Fibroblast of skin of abdomen (primary cell): ENCODE measurements around the gene PITPNB.

Experiments used
- DNase-seq: peaks from one replicate; pipeline ENCODE4 v3.0.0-alpha.2; 2013

PITPNB gene

GRCh38 chr22:27858626-27859025, 60.4 kb downstream of the PITPNB start:
- DNase-seq, result no peak

GRCh38 chr22:27857443-27857842, 61.6 kb downstream of the PITPNB start:
- no peak for DNase-seq

DNA sequence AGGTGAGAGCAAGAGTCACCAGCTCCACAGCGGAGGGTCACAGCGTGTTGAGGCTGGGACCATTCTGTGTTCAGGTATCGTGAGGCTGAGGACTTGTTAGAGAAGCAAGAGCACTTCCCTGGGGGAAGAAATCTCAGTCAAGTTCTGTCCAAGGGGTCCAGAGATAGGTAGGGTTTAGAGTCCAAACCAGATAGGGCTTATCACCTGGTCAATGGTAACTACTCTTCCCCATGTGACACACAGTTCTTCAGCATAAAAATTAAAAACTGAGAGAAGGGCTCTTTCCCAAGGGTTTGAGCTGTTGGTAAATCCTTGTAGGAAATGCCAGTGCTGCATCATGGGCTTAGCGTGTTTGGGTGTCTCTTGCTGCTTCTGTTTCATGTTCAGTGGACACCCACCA, 62.7 kb downstream of the PITPNB start:
- no peak for DNase-seq

GRCh38 chr22:27853424-27853823, 65.6 kb downstream of the PITPNB start:
- peak; percentile 55 for DNase-seq

GRCh38 chr22:27851974-27852746, 66.9 kb downstream of the PITPNB start:
- peak; percentile 53 for DNase-seq

GRCh38 chr22:27850000-27850521, 69.0 kb downstream of the PITPNB start:
- no peak for DNase-seq

- no peak for DNase-seq
Measured at GRCh38 chr22:27848005-27848404, 71.1 kb downstream of the PITPNB start.

DNA sequence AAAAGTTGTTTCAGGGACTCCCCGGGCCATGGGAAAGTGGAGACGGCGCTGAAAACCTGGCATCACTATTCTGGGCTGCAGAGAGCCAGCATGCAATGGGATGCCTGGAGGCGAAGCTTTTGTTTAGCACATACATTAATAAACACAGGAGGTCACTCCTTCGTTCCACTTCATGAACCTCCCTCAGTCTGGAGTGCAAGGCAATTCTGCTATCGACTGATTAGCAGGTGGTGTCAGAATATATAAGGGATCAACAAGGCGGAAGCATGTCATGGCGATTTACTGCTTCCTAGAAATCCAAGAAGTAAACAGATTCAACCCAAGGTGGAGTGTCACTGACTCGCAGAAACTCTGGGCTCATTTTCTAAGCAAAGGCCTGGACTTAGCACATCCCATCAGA, 72.1 kb downstream of the PITPNB start:
- no peak for DNase-seq

DNA sequence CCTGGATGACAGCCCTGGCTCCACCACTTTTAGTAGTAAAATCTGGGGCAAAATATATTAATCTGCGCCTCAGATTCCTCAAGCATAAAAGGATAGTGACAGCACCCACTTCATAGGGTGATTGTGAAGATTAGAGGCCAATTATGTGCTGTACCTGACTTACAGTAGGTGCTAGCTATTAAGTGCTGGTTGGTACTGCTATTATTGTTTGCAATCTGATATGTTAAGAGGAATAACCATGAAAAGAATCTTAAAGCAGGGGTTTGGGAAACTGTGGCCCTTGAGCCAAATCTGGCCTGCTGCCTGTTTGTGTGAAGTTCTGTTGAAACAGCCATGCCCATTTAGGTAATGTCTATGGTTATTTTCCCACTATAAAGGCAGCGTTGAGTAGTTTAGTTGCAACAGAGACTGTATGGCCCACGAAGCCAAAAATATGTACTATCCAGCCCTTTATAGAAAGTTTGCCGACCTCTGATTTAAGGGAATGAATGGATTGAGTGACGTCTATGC, 72.8 kb downstream of the PITPNB start:
- DNase-seq, result no peak

DNA sequence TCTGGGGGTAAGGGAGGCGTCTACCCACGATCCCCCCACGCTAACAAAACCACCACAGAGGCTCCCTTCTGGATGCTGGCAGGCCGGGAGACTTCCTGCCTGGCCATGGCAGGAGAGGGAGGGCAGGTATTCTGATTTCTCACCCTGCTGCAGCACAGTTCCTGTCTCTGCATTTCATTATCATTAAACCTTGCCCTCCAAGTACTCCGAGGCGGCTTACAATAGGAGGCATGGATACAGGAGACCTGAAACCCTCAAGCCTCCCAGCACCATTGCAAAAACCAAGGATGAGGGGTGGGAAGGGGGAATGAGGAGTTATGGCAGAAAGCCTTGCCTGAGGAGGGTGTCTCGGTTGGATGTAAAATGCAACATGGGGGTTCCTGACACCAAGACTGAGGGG, 73.4 kb downstream of the PITPNB start:
- DNase-seq, result no peak

- DNase-seq, result no peak
Measured at GRCh38 chr22:27844656-27845591, 74.1 kb downstream of the PITPNB start.

DNA sequence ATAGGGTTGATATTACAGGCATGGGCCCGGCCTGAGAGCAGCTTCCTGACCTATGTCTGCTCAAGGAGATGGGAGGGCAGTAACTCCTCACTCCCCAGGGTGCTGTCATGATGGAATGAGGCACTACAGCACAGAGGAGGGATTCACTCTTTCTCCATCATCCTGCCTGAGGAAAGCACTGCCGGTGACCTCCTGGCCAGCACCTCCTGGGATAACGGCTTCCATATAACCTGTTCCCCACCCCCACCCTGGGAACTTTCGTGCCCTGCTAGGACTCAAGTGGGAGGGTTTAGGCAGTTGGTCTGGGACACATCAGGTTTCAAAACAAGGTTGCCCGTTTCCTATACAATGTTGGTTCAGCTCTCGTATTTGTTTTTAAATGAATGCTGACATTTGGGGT, 74.8 kb downstream of the PITPNB start:
- no peak for DNase-seq

- DNase-seq, result no peak
Measured at GRCh38 chr22:27843441-27843840, 75.6 kb downstream of the PITPNB start.

- DNase-seq, result peak; percentile 79
Measured at GRCh38 chr22:27842669-27843431, 76.2 kb downstream of the PITPNB start.

- DNase-seq, result no peak
Measured at GRCh38 chr22:27842201-27842600, 76.9 kb downstream of the PITPNB start.

DNA sequence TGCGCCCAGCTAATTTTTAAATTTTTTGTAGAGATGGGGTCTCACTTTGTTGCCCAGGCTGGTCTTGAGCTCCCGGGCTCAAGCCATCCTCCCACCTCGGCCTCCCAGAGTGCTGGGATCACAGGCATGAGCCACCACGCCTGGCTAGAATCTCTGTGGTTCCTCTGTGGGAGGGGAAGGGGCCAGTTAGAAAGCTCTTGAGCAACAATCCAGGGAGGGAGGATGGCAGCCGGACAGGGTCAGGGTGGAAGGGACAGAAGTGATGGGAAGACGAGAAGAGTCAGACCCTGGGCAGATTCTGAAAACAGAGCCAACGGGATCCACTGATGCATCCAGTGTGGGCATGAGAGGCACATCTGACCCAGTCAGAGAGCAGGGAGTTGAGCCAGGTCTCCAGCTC, 78.6 kb downstream of the PITPNB start:
- DNase-seq, result no peak

DNA sequence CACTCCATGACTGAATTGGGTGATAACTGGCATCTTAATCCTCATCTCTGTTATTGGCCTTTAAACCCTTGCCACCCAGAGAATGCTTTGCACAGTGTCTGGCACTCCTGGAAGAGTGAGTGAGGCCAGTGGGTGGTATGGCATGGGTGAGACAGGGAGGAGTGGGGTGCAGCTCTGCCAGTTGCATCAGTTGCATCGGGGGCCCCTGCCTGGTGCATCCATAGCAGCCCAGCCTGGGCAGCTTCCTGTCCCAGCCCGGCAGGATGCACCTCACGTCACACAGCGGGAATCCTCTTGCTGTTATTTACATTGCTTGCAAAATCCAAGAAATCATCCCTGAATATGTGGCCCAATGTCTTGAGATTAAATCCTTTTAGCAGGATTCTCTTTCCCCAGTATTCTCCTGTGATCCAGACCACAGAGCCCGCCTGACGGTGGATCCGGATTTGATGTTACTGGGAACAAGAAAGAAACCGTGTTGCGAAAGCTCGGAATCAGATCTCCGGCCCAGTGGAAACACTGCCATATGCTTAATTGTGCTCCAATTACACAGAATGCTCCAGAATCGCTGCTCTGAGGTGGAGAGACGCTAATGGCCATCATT, 79.9 kb downstream of the PITPNB start:
- no peak for DNase-seq

- peak; percentile 92 for DNase-seq
Measured at GRCh38 chr22:27836181-27836580, 82.9 kb downstream of the PITPNB start.

DNA sequence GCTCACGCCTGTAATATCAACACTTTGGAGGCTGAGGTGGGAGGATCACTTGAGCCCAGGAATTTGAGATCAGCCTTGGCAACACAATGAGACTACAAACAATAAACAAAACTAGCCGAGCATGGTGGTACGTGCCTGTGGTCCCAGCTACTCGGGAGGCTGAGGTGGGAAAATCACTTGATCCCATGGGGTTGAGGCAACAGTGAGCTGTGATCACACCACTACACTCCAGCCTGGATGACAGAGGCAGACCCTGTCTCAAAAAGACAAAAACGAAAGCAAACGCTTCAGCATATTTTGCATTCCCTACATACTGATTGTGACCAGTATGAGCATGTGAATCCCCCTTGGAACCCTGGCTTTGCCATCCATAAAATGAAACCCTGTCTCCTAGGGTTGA, 83.6 kb downstream of the PITPNB start:
- peak; percentile 74 for DNase-seq

- DNase-seq, result no peak
Measured at GRCh38 chr22:27834364-27835185, 84.5 kb downstream of the PITPNB start.

- DNase-seq, result no peak
Measured at GRCh38 chr22:27833803-27834202, 85.3 kb downstream of the PITPNB start.
